Forelimb muscle (tissue), 1 donor: ENCODE results near the gene SRGAP1. TPM values are rescaled to one million over a fixed set of nuclear protein-coding genes. Genes with fewer than 3 reads are reported as not detected.
"Not testable (repeated sequence)": the region's sequence is repeated elsewhere in the genome, so short reads cannot be mapped to it uniquely, and the experiment has no call there.

Source experiments
- DNase-seq: peaks from one replicate; pipeline ENCODE4 v3.0.0-alpha.2; 2013; ENCODE audit warnings: low read depth
- polyA plus RNA-seq: library from polyadenylated mRNA; unstranded; fragments of 120-200 nt; gene quantifications from one replicate; pipeline ENCODE4 v1.2.1, GENCODE V29; 2013; ENCODE audit not compliant: insufficient read length

SRGAP1 gene
- polyA plus RNA-seq, 1 donor = 5.9 TPM

DNA sequence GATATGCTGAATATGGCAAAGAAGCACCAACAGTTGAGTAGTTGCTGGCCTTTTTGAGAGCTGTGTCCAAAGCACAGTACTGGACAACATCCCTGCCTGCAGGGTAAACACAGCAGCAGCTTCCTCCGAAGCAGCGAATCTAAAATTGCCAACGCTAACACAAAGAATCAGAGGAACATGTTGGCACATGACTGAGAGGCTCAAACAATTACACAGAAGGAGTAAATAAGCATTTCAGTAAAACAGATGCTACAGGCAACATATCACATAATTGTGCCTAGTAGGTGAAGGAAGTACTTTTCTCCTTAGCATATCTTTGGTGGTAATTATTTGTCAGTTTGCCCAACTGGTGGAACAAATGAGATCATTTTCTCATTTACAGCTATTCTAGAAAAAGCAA, 325.5 kb downstream of the SRGAP1 start:
- DNase-seq = no peak

DNA sequence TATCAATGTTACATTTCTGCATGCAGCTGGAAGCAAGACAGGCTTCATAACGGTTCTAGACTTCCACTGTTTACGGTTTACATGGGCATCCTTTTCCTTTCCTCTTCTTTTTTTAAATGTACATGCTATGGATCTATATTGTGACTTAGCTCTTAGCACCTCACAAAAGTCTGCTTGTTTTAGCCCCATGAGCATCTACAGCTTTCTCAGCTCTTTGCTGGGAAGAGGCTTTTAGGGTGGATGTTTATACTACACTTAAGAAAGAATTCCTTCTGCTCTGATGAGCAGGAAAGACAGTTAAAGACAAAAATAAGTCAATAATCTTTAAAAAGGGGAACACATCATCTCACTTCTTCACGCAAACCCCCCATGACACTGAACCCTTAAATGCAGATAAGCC, 326.2 kb downstream of the SRGAP1 start:
- DNase-seq = no peak

DNA sequence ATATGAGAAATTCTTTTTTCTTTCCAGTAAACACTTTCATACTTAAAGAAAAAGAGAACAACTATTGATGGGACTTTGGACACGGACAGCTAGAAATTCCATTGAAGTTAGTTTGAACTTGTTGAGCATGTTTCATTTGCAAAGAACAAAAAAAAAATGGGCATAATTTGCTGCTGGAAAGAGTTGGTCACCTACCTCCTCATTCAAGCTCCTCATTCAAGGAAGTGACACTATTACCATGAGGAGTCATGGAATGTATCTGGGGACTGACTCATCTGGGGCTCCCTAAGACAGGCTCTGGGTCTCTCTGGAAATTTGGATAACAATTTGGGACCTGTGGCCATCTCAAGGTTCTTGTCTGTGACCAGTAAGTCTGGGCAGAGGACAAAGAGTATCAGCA, 327.2 kb downstream of the SRGAP1 start:
- DNase-seq = no peak

DNA sequence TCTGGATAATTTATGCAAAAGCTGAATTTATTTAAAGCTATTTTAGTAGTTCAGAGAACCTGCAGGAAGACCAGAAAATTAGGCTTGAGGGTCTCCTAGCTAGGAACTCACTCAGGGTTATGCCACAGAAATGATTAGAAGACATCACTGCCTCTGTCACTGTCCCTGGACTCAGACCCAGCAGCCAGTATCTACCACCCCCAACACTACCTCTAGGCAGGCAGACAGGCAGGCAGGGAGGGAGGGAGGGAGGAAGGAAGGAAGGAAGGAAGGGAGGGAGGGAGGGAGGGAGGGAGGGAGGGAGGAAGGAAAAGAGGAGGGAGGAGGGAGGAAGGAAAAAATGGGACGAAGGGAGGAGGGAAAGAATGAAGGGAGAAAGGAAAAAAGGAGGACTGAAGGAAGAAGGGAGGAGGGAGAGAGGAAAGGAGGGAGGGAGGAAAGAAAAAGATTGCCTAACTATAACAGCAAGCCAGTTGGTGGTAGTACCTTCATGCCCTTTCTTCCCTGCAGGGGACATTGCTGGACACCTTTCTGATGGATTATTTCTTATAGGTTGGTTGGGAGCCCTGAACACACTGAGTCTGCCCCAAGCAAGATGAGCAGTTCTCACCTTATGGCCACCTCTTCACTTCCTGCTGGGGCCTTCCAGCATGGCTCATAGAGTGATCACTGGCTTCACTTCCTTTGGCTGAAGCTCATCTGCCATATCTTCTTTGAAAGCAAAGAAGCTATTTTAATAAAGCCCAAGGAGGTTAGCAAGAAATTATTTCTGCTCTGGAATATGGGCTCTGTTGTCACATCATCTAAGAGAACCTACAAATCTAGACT, 327.9 kb downstream of the SRGAP1 start:
- no peak for DNase-seq

DNA sequence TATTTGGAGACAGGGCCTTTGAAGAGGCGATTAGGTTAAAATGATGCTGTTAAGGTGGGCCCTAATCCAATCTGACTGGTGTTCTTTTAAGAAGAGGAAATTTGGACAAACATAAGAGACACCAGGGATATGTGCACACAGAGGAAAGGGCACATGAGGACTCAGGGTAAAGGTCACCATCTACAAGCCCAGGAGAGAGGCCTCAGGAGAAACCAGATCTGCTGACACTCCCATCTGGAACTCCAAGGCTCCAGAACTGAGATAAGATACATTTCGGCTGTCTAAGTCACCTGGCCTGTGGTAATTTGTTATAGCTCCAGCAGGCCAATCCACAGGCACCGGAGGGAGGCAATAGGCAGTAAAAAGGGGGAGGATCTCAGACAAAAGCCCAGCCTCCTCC, 329.0 kb downstream of the SRGAP1 start:
- no peak for DNase-seq

DNA sequence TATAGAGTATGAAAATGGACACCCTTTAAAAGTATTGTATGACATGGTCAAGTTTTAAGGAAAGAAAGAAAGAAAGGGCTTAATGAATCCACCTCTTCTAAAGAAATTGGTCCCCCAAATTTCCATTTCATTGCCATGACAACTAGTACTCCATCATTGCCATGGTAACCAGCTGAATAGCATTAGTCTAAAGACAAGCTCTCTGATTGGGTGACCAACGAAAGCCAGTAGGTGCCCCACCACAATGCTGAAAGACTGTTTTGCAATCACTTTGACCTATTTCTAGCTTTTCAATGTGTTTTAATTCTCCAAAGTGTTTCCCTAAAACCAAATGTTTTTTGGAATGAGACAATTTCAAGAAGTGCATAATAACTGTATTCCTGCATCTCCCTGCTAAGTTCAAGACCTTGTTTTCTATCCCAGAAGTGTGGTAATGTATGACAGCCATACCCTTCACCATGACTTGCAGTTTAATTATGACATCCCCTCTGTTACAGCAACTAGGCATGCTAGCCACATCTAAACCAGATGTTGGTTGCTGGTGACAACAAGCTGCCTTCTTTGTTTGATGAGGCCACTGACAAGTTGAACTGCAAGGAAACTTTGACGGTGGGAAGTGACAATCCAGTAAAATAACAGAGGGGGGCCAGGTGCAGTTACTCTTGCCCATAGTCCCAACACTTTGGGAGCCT, 330.9 kb downstream of the SRGAP1 start:
- DNase-seq = no peak

DNA sequence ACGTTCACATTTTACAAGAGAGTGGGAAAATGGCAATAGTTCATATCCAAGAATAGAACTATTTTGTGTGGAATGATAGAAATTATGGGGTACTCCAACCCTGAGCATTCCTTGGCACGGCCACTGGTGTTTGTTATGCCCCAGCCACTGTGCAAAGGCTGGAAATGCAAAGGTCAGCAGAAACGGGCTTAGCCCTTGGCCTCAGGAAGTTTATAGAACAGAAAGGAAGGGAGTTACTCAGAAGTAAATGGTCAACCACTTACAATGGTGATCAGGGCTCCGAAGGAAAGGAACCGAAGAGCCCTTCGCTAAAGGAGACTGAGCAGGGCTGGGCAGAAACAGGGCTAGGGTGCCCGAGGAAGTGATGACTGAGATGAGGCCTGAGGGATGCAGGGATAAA, 332.5 kb downstream of the SRGAP1 start:
- no peak for DNase-seq

DNA sequence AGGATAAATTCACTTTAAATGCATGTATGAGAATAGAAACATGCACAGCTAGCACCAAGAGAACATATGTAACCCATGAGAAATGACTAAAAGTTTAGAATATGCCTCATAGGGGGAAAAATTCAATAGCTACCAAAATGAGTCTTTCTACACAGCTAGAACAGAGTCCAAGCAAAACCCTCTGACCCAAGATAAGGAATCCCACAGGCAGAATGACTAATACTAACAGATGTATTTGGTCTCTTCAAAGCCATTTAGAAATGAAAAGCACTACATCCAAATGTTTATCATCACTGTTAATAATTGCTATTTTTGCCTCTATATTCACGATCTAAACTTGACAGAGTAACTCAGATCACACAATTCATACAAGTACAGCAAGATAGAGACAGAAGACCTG, 333.6 kb downstream of the SRGAP1 start:
- DNase-seq = no peak

DNA sequence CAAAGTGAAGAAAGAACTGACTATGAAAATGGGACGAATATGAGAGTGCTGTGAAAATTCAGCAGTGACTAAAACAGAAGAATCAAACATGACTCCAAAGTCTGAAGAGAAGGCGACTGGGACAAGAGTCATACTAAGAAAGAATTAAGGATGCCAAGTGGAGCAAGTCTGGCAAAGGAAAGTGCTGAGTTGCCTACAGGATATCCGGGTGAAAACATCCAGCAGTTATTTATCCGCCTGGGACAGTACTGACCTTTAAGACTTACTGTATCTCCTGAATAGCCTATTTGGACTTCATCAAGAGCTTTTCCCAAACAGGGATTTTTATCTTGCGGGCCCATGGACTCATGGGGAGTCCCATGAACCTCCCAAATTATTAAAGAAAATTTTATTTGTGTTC, 336.5 kb downstream of the SRGAP1 start:
- no peak for DNase-seq

DNA sequence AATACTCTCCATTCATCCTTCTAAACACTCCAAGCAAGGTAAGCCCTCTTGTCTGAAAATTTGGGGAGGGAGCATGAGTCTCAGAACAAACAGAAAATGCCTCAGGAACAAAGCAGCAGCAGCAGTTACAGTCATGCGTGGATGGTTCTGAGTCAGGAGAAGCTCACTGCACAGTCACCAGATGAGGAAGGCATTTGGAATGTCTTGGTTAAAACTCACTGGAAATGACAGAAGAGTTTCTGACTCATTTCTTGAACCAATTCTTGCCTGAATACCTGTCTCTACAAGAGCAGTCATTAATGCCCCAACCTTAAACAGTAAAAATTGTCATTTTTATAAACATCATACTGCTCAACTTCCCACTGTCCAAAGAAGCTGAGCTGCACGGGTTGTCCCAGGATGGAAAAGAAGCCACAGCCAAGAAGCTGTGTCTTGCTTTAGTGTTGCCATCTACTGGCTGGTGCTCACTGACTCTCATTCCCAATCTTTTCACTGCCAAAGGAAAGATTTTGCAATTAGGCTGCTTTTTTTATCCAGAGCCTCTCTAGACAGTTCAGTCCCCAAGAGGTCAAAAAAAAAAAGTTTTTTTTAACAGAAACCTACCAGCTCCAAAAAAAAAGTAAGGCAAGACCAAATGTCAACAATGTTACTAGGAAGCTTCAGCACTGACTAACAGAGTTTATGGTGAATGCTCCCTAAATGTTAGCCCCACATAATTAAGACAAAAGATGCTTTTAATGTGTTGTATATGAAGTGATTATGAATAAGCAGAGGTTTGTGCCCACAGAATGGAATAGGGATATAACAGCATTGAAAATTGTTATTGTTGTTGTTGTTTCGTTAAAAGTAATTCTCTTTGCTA, 337.2 kb downstream of the SRGAP1 start:
- peak; percentile 54 for DNase-seq

DNA sequence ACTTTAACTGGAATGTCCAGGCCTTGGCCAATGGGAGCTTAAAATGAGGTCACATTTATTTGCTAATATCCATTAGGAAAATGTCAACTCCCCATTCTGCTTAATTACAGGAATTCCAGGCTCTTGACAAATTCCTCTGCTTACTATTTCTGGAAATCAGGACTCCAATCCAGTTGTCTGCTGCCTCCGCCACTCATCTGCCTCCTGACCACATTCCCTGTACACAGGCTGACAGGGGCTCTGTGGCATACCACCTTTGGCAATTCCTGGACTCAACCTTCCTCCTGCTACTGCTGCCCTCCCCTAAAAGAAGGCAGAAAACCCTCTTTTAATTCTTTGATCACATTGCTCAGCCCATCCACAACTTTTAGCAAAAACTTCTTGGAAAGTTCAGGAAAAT, 339.7 kb downstream of the SRGAP1 start:
- DNase-seq = no peak

DNA sequence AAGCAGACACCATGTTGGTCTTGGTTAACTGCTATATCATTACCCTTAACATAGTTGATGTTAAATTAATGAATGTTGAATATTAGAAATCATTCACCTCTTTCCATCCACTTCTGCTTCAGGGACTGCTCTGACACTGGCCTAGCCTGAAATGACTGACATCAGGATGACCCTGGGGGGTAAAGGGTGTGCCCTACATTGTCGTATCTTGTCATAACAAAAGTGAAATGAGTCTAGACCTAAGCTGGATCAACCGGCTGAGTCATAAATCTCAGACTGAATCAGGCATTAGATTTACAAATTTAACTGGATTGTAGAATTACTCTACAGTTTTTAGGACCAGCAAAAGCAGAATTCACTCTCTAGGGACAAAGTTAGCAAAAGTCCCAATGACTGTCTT, 342.3 kb downstream of the SRGAP1 start:
- DNase-seq = no peak

DNA sequence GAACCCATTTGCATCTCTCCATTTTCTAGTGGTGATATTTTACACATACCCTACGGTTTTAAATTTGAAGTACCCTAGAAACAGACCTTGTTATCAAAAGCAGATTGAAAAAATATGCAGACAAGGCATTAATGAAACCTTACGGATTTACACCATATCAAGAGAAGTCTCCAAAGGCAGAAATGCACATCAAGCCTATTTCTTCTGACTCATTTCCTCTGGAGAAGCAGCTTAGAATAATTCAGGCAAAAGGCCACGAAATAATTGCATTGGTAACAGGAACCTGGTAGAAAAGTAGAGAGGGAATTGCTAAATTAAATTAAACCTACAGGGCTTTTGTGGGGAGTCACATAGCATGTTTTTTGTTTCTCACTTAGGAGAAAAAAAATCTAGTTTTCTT, 342.9 kb downstream of the SRGAP1 start:
- DNase-seq = no peak

DNA sequence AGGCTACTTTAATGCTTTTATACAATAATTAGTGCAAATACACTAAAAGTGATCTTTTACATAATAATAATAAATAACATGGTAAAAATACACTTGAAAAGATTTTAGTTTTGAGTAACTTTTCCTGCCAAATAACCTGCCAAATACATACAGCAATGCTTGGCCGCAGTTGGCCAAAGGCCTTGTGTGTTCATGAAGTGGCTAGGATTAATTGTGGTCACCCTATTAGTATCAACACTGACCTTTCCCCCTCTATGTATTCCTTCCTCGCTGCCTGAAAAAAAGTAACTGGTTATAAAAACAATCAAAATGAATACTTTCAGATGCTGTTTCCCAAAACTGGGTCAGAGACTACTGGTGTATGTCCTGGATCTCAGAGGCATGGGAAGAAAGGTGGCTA, 343.3 kb downstream of the SRGAP1 start:
- no peak for DNase-seq

DNA sequence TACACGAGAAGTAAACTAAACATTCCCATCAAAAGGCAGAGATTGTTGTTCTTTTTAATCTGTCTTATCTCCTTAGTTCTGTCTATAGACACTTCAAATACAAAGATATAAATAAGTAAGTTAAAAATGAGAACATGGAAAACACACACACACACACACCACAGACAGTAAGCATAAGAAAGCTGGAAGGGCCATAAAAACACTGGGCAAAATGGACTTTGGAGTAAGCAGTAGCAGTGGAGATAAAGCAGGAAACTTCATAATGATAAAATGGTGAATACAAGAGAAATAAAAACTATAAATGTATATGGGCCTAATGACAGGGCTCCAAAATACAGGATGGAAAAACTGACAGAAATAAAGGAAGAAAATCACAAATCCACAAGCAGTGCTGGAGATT, 345.0 kb downstream of the SRGAP1 start:
- DNase-seq = no peak

DNA sequence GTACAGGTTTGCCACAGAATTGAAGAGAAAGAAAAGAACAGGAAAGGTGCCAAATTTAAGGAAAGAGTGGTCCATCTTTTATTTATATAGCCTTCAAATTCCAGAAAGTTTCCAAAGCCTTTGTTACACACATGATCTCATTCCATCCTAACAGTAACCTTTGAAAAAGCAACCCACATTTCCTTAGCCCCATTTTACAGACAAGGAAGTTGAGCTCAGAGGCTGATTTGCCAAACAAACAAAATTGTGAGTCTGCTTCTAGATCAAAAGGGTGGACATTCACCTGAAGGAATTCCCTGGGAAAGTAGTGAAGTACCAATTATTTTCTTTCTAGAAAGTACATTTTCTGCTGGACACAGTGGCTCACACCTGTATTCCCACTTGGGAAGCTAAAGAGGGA, 345.6 kb downstream of the SRGAP1 start:
- no peak for DNase-seq

DNA sequence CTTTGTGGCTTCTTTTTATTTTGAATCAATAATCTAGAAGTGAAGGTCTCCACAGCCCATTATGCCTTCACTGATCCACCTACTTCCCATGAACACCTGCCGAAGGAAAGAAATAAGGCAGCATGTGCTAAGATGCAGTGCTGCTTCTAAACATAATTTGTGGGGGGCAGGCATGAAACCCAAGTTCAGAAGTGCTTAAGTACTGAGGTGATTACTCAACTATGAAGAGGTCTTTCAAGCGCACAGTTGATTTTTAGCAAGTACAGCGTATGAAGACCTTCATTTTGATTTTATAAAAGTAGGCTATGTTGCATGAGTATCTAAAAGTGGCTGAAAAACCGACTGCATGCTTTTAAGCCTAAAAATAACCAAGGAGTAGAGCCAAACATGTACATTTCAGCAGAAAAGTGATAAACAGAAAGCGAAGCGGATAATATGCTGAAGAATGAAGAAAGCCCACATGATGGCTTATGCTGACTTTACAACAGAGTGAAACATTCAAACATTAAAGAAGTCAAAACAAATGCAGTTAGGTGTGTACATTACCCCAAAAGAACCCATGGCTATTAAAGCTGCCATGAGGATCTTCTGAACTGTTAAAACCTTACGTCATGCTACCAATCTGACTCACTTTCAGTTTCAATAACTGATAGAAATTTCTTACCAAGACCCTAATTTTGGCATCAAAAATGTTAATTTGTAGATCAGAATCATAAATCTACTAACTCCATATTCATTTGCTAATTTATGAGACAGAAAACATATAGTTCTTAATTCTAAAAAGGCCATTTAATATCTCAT, 348.3 kb downstream of the SRGAP1 start:
- no peak for DNase-seq

DNA sequence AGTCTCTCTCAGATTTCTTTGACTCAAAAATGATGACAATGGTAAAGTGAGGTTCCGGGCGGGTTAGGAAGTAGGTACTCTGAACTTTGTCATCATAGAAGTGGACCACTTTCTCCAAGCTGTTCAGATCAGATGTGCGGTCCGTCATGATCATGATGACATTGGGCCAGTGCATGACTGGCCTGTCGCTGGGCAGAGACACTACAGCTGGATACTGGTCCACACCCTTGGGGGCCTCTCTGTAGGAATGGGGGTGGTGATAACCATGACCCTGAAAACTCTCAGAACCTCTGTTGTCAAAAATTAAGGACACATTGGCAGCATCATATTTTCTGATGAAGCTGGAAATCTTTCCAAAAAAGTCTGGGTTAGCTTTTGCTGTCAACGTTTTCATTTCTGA, 349.4 kb downstream of the SRGAP1 start:
- no peak for DNase-seq

DNA sequence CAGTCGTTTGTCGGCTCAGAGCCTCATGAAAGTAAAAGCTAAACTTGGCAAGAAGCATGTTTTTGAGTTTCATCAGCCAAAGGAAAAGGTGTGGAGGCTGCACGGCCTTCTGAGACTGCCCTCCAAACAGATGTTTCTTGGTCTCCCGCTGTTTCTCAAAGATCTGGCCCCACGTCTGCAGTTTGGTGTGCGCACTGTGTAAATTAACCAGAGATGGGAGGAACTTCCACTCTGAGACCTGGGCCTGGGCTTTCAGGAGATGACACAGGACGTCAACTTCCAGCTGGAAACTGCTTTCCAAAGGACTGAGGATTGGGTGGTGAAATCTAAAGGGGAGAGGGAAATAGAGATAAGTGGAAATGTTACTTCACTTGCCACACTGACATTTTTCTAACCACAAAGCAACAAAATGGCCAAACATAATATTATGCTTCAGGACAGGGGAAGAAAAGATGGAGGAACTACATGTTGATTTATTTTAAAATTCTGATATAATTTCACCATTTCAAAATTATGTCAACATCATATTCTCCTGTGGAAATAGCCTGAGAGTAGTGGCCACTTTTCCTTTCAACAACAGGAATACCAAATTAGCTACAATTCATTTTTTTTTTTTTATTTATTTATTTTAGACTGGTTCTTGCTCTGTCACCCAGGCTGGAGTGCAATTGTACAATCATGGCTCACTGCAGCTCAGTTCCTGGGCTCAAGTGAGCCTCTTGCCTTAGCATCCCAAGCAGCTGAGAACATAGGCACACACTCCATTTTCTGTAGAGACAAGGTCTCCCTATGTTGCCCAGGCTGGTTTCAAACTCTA, 350.0 kb downstream of the SRGAP1 start:
- no peak for DNase-seq

DNA sequence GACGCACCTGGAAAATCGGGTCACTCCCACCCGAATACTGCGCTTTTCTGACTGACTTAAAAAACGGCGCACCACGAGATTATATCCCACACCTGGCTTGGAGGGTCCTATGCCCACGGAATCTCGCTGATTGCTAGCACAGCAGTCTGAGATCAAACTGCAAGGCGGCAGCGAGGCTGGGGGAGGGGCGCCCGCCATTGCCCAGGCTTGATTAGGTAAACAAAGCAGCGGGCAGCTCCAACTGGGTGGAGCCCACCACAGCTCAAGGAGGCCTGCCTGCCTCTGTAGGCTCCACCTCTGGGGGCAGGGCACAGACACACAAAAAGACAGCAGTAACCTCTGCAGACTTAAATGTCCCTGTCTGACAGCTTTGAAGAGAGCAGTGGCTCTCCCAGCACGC, 351.3 kb downstream of the SRGAP1 start:
- not testable (repeated sequence) for DNase-seq

DNA sequence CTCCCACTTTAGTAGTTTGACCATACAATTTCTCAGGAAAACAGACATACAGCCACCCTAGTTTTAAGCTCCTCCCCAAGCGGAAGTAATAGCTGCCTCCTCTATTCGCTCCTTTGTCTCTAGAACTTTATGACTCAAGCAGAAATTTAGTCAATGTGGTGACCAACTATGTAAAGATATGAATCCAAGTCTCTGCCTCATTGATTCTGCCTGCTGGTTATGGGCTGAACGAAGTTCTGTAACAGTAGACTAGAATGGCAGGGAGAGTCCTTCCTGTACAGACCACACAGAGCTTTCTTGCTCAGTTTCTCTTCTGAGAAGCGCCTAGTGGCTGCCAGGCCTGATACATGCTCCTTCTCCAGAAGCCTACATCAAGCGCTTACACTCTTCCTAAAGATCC, 358.5 kb downstream of the SRGAP1 start:
- no peak for DNase-seq
